HepG2 (cell line): ENCODE measurements around the gene CORO1C. TPM values are rescaled to one million over a fixed set of nuclear protein-coding genes. Genes with fewer than 3 reads are reported as not detected.

Source experiments
- ATAC-seq: fragments of 200-7000 bp; cut with Tn5 transposase; 3 replicates; pipeline ENCODE4 v1.9.1; 2020; ENCODE audit warnings: mild to moderate bottlenecking, moderate library complexity
- BruUV-seq: library from RNA; stranded (reverse); fragments of 400-500 nt; replicated peaks from 2 replicates; lab custom pipeline; 2021; lab: Mats Ljungman, UMichigan
- CTCF ChIA-PET: fragments of 300-600 bp; formaldehyde crosslinking; extraction: SDS; loops from one replicate; lab custom pipeline; 2021; ENCODE audit warnings: low total read pairs, inconsistent platforms, low intra/inter-chr PET ratio; lab: Yijun Ruan, JAX
- POLR2A ChIA-PET: fragments of 350-600 bp; sonication (Branson Sonifier 250); formaldehyde crosslinking; loops from one replicate; lab custom pipeline; 2020; ENCODE audit warnings: antibody characterized with exemption, inconsistent platforms; lab: Yijun Ruan, JAX
- DNase-seq: peaks from one replicate; pipeline ENCODE4 v3.0.0-alpha.2; 2015; ENCODE audit warnings: low spot score
- FAIRE-seq: peaks from 3 replicates; lab custom pipeline; 2011; peaks lifted over from hg19 to GRCh38; lab: Jason Lieb, UNC
- H2AFZ ChIP-seq: one replicate; pipeline ENCODE4 v1.6.1; 2011; ENCODE audit warnings: low read length, inconsistent platforms
- H3K27ac ChIP-seq: fragments of 300-600 bp; 3 replicates; pipeline ENCODE4 v1.8.0; 2011; ENCODE audit warnings: mixed run types, mild to moderate bottlenecking, mixed read lengths, low read length, inconsistent platforms; ENCODE audit not compliant: insufficient read depth; ENCODE audit errors: extremely low read length
- H3K27me3 ChIP-seq, 2 experiments: fragments of 200-600 bp in 1 of 2; 2 replicates in 1 of 2; 3 replicates in 1 of 2; pipeline versions ENCODE4 v1.6.0 to v1.8.0; 2011; ENCODE audit warnings: low read length in 2 of 2, mild to moderate bottlenecking in 2 of 2, moderate library complexity in 2 of 2, inconsistent platforms in 1 of 2; ENCODE audit not compliant: insufficient read depth in 2 of 2, control insufficient read depth in 1 of 2
- H3K36me3 ChIP-seq, 2 experiments: fragments of 200-600 bp in 1 of 2; replicated peaks in 1 of 2; 2 replicates in 1 of 2; 3 replicates in 1 of 2; pipeline versions ENCODE4 v1.5.1 to v1.8.0; 2011; ENCODE audit warnings: low read length in 2 of 2, inconsistent platforms in 1 of 2; ENCODE audit not compliant: insufficient read depth in 2 of 2, control insufficient read depth in 1 of 2
- H3K4me1 ChIP-seq: 2 replicates; pipeline ENCODE4 v1.5.1; 2012; ENCODE audit warnings: low read length, inconsistent platforms; ENCODE audit not compliant: insufficient read depth
- H3K4me2 ChIP-seq: 2 replicates; pipeline ENCODE4 v1.6.0; 2011; ENCODE audit warnings: low read depth, low read length, inconsistent platforms
- H3K4me3 ChIP-seq, 3 experiments: fragments of 200-600 bp in 1 of 3; sonication (generic), shearing (Covaris generic) in 1 of 3; replicated peaks in 1 of 3; 2 replicates each; pipeline ENCODE4 v1.5.1; 2011 to 2016; ENCODE audit warnings: low read length in 3 of 3, inconsistent platforms in 2 of 3, low read depth in 2 of 3, mild to moderate bottlenecking in 2 of 3, control low read depth in 1 of 3, mixed read lengths in 1 of 3; ENCODE audit not compliant: insufficient read depth in 1 of 3
- H3K79me2 ChIP-seq: one replicate; pipeline ENCODE4 v1.6.1; 2011; ENCODE audit warnings: low read length, inconsistent platforms; ENCODE audit not compliant: insufficient read depth
- H3K9ac ChIP-seq: 2 replicates; pipeline ENCODE4 v1.6.0; 2011; ENCODE audit warnings: mild to moderate bottlenecking, low read depth, low read length, inconsistent platforms; ENCODE audit not compliant: insufficient read depth
- H3K9me3 ChIP-seq: 2 replicates; pipeline ENCODE4 v1.5.1; 2012; ENCODE audit warnings: mild to moderate bottlenecking, low read length
- H4K20me1 ChIP-seq: 2 replicates; pipeline ENCODE4 v1.6.0; 2011; ENCODE audit warnings: inconsistent platforms, mild to moderate bottlenecking, low read length, moderate library complexity; ENCODE audit not compliant: insufficient read depth
- PPARG ChIP-seq: conservative IDR thresholded peaks from 2 replicates; pipeline ENCODE4 v1.6.1; 2016; ENCODE audit warnings: missing biosample characterization, missing genetic modification reagents
- SOX13 ChIP-seq, 3 experiments: fragments of 450-650 bp in 1 of 3; sonication (generic) in 1 of 3; formaldehyde crosslinking in 1 of 3; IDR thresholded peaks in 2 of 3; conservative IDR thresholded peaks in 1 of 3; 2 replicates each; pipeline versions ENCODE4 v1.5.0 to v1.6.1; 2016 to 2020; ENCODE audit warnings: antibody characterized with exemption in 1 of 3, mild to moderate bottlenecking in 1 of 3, missing compliant biosample characterization in 1 of 3, missing genetic modification reagents in 1 of 3, moderate library complexity in 1 of 3
- ZNF530 ChIP-seq: sonication (generic); formaldehyde crosslinking; IDR thresholded peaks from 2 replicates; pipeline ENCODE4 v1.5.0; 2020; ENCODE audit warnings: low read depth, mild to moderate bottlenecking, missing genetic modification reagents
- ZSCAN30 ChIP-seq: sonication (generic); formaldehyde crosslinking; IDR thresholded peaks from 2 replicates; pipeline ENCODE4 v1.5.0; 2020; ENCODE audit warnings: mild to moderate bottlenecking, missing genetic modification reagents
- WGBS: methylation state at CpG from one replicate; pipeline ENCODE4 v1.1.6; 2017; ENCODE audit warnings: low lambda C conversion rate; 5-methylcytosine and 5-hydroxymethylcytosine counted together
- in situ Hi-C: cut with HindIII; loops from 2 replicates; pipeline ENCODE4 v1.10.0; 2017; ENCODE audit warnings: low pct_unique_long_range_greater_than_20kb; ENCODE audit not compliant: extremely low pct_ligation_motif_present
- intact Hi-C: fragments of 100-400 bp; cut with micrococcal nuclease; formaldehyde crosslinking; loops from one replicate; pipeline ENCODE4 v1.10.0; 2022; ENCODE audit not compliant: unreplicated experiment
- polyA plus RNA-seq, 8 experiments: library from polyadenylated mRNA; depleted of rRNA in 3 of 8; stranded (reverse) in 7 of 8; unstranded in 1 of 8; fragments of >200 nt; fragmentation: Illumina TruSeq in 4 of 8; extraction: Trizol in 4 of 8; gene quantifications; 2 replicates each; pipeline versions ENCODE4 v1.2.1 to v1.2.3, GENCODE V29; 2011 to 2016; ENCODE audit warnings: low read depth in 4 of 8, missing spikeins in 1 of 8, mixed read lengths in 1 of 8; ENCODE audit not compliant: insufficient read depth in 1 of 8
- total RNA-seq, 5 experiments: library from RNA; depleted of rRNA; stranded (reverse); fragments of >200 nt; fragmentation: Illumina TruSeq; extraction: Trizol; gene quantifications; 2 replicates each; pipeline ENCODE4 v1.2.3, GENCODE V29; 2016; ENCODE audit warnings: low read depth in 1 of 5

The CORO1C gene
- total and polyA plus RNA-seq, 2 of the 13 experiments (the other 11 are each of a cell fraction or from before 2014, with no cell fraction given), result 73.7 to 131 TPM

GRCh38 chr12:108670066-108670631 is 61.2 kb downstream of the CORO1C start:
- no peak overlapping the region for H3K9ac ChIP-seq
- H3K79me2 ChIP-seq, result peaks cover 28% of the 10 kb centered on the region
- no TSS peak for BruUV-seq
- no peaks in the 10 kb centered on the region for H3K27me3 ChIP-seq
- no peak overlapping the region for H3K4me2 ChIP-seq
- intact Hi-C loops, result no loop called here
- H2AFZ ChIP-seq, result no peak overlapping the region
- no peak for TF ChIP-seq ZSCAN30 (CRISPR knock-in tag)
- no peak for TF ChIP-seq ZNF530 (CRISPR knock-in tag)
- ChIA-PET POLR2A (no interaction called here), CTCF (no interaction called here)
- 0 out of 2 replicates have a peak, but pooled peaks cover 11% of the 10 kb centered on the region for H4K20me1 ChIP-seq
- no peaks in the 10 kb centered on the region for H3K9me3 ChIP-seq
- WGBS, result 93% methylated on average over 7 of the region's 7 CpGs
- no peak overlapping the region for H3K4me3 ChIP-seq
- DNase-seq (no peak), FAIRE-seq (no peak), ATAC-seq (no peak)
- H3K27ac ChIP-seq, result peak overlapping the region; percentile 17
- peaks cover 13 to 27% of the 10 kb centered on the region in 2 experiments for H3K36me3 ChIP-seq
- in situ Hi-C loops, result no loop called here
- peaks cover 33% of the 10 kb centered on the region for H3K4me1 ChIP-seq

- H3K27me3 ChIP-seq, result no peaks in the 10 kb centered on the region
- in situ Hi-C loops (loop anchor here (5.0 kb wide), 1 partner anchor 59 kb away; no protein-coding TSS in a partner anchor), intact Hi-C loops (loop anchor here (10.0 kb wide), 1 partner anchor 426 kb away; the partner anchor contains the start of genes ALKBH2 and UNG)
- CTCF ChIA-PET, result no interaction called here
- ATAC-seq (no peak), DNase-seq (no peak), FAIRE-seq (no peak)
- no peak for TF ChIP-seq SOX13 (IDR thresholded peaks at IDR 0.05)
- peak in 1 of 2 experiments; percentile 55; a peak in 1 of 4 replicates for TF ChIP-seq SOX13 (CRISPR knock-in tag; conservative IDR thresholded peaks at IDR 0.05 in 1 of 2, IDR thresholded peaks at IDR 0.05 in 1 of 2)
- no peak for TF ChIP-seq PPARG
- no TSS peak for BruUV-seq
- H3K4me1 ChIP-seq, result peaks cover 48% of the 10 kb centered on the region
- no peak overlapping the region for H3K4me3 ChIP-seq
- H3K36me3 ChIP-seq, result peaks cover 10 to 20% of the 10 kb centered on the region in 2 experiments
- no peak overlapping the region for H3K4me2 ChIP-seq
- 0 out of 2 replicates have a peak, but pooled peaks cover 11% of the 10 kb centered on the region for H4K20me1 ChIP-seq
- POLR2A ChIA-PET, result interaction anchor here (1.3 kb wide), 1 partner anchor 23 kb away, joined by 4 read pairs; no protein-coding TSS in a partner anchor
- no peak overlapping the region for H3K9ac ChIP-seq
- 100% methylated on average over 1 of the region's 1 CpG for WGBS
- peaks cover 38% of the 10 kb centered on the region for H3K79me2 ChIP-seq
- H3K27ac ChIP-seq, result no peak overlapping the region
- H2AFZ ChIP-seq, result no peak overlapping the region
- H3K9me3 ChIP-seq, result no peaks in the 10 kb centered on the region
Observed at GRCh38 chr12:108668542-108668941, 62.8 kb downstream of the CORO1C start.
